GM19238 (cell line): ENCODE data around the gene APOBEC3G.
"Not testable (repeated sequence)": the region's sequence is repeated elsewhere in the genome, so short reads cannot be mapped to it uniquely, and the experiment has no call there.

Experiments
- DNase-seq: peaks from one replicate; pipeline ENCODE4 v3.0.0; 2011; ENCODE audit warnings: low spot score; ENCODE audit not compliant: insufficient read length

APOBEC3G gene

GRCh38 chr22:39066442-39067276 is 10.4 kb upstream of the APOBEC3G start:
- DNase-seq = not testable (repeated sequence)

- no peak for DNase-seq
Observed at GRCh38 chr22:39068033-39068785, 8.9 kb upstream of the APOBEC3G start.

- no peak for DNase-seq
Observed at GRCh38 chr22:39070186-39070585, 6.9 kb upstream of the APOBEC3G start.

GRCh38 chr22:39072581-39072981 is 4.5 kb upstream of the APOBEC3G start:
- not testable (repeated sequence) for DNase-seq

- no peak for DNase-seq
Observed at GRCh38 chr22:39073981-39074380, 3.1 kb upstream of the APOBEC3G start.

GRCh38 chr22:39076155-39077025 is 685 bp upstream of the APOBEC3G start:
- not testable (repeated sequence) for DNase-seq

- not testable (repeated sequence) for DNase-seq
Observed at GRCh38 chr22:39077912-39078311, 837 bp downstream of the APOBEC3G start.

- no peak for DNase-seq
Observed at GRCh38 chr22:39078329-39078728, 1.3 kb downstream of the APOBEC3G start.

- DNase-seq = not testable (repeated sequence)
Observed at GRCh38 chr22:39079054-39079637, 2.1 kb downstream of the APOBEC3G start.

- DNase-seq = no peak
Observed at GRCh38 chr22:39080052-39080762, 3.1 kb downstream of the APOBEC3G start.

- DNase-seq = no peak
Observed at GRCh38 chr22:39081016-39081415, 3.9 kb downstream of the APOBEC3G start.

GRCh38 chr22:39081598-39081997 is 4.5 kb downstream of the APOBEC3G start:
- DNase-seq = no peak

- DNase-seq = no peak
Observed at GRCh38 chr22:39083212-39084165, 6.4 kb downstream of the APOBEC3G start.

GRCh38 chr22:39084666-39085065 is 7.6 kb downstream of the APOBEC3G start:
- no peak for DNase-seq

- DNase-seq = no peak
Observed at GRCh38 chr22:39087098-39087497, 10.0 kb downstream of the APOBEC3G start.

GRCh38 chr22:39087881-39088684 is 11.0 kb downstream of the APOBEC3G start:
- DNase-seq = no peak

- no peak for DNase-seq
Observed at GRCh38 chr22:39088685-39089032, 11.6 kb downstream of the APOBEC3G start.

GRCh38 chr22:39089928-39090327 is 12.9 kb downstream of the APOBEC3G start:
- no peak for DNase-seq
